HCT116 (cell line): ENCODE results near the gene ADAMTS16. TPM values are rescaled to one million over a fixed set of nuclear protein-coding genes. Genes with fewer than 3 reads are reported as not detected.

Experiments used
- ATAC-seq: fragments of 200-7000 bp; cut with Tn5 transposase; 2 replicates; pipeline ENCODE4 v1.9.1; 2020; ENCODE audit warnings: mild to moderate bottlenecking, moderate library complexity
- BruUV-seq: library from RNA; stranded (reverse); fragments of 400-500 nt; replicated peaks from 2 replicates; lab custom pipeline; 2021; lab: Mats Ljungman, UMichigan
- CTCF ChIA-PET: fragments of 300-600 bp; sonication (Branson Sonifier 250); formaldehyde crosslinking; loops from one replicate; lab custom pipeline; 2021; ENCODE audit warnings: antibody characterized with exemption; lab: Charles Lee
- POLR2A ChIA-PET: fragments of 300-600, 350-600 bp; sonication (Branson Sonifier 250); formaldehyde crosslinking; loops from one replicate; lab custom pipeline; 2021; ENCODE audit warnings: antibody characterized with exemption; lab: Charles Lee
- RAD21 ChIA-PET, 2 experiments: fragments of 300-600 bp; sonication (Branson Sonifier 250); formaldehyde crosslinking; loops; one replicate each; lab custom pipeline; 2023; ENCODE audit warnings: low total read pairs in 2 of 2; ENCODE audit not compliant: uncharacterized antibody in 2 of 2, unreplicated experiment in 2 of 2, low non-redundant PET in 1 of 2; lab: Charles Lee
- DNase-seq: peaks from one replicate; pipeline ENCODE4 v3.0.0-alpha.2; 2010; ENCODE audit warnings: low read depth, low spot score
- H2AFZ ChIP-seq: fragments of 200-600 bp; shearing (Covaris generic), sonication (generic); 2 replicates; pipeline ENCODE4 v1.6.1; 2017; ENCODE audit warnings: low read depth, mixed run types, mixed read lengths, antibody characterized with exemption, low read length; ENCODE audit not compliant: poor library complexity, severe bottlenecking
- H3K27ac ChIP-seq: 2 replicates; pipeline ENCODE4 v1.5.1; 2012; ENCODE audit warnings: low read depth, low read length
- H3K27me3 ChIP-seq: fragments of 200-600 bp; sonication (generic); 2 replicates; pipeline ENCODE4 v1.6.1; 2016; ENCODE audit warnings: mixed run types, low read length, mixed read lengths; ENCODE audit not compliant: insufficient read depth
- H3K36me3 ChIP-seq, 2 experiments: fragments of 200-500 bp in 1 of 2; fragments of 200-600 bp in 1 of 2; sonication (Bioruptor generic) in 1 of 2; sonication (generic) in 1 of 2; 2 replicates each; pipeline versions ENCODE4 v1.5.1 to v1.6.1; 2014 to 2016; ENCODE audit warnings: low read length in 2 of 2, inconsistent platforms in 1 of 2, mixed read lengths in 1 of 2, mixed run types in 1 of 2; ENCODE audit not compliant: insufficient read depth in 2 of 2, control insufficient read depth in 1 of 2
- H3K4me1 ChIP-seq, 2 experiments: fragments of 200-600 bp in 1 of 2; sonication (generic) in 1 of 2; 2 replicates each; pipeline versions ENCODE4 v1.5.1 to v1.6.1; 2012 to 2017; ENCODE audit warnings: low read length in 2 of 2, inconsistent platforms in 1 of 2, mild to moderate bottlenecking in 1 of 2, mixed read lengths in 1 of 2, mixed run types in 1 of 2, moderate library complexity in 1 of 2; ENCODE audit not compliant: insufficient read depth in 2 of 2, control insufficient read depth in 1 of 2
- H3K4me2 ChIP-seq: fragments of 200-600 bp; sonication (generic); 2 replicates; pipeline ENCODE4 v1.6.1; 2017; ENCODE audit warnings: mixed run types, low read length, mixed read lengths
- H3K4me3 ChIP-seq, 2 experiments: fragments of 200-600 bp in 1 of 2; sonication (generic) in 1 of 2; replicated peaks in 1 of 2; 2 replicates each; pipeline ENCODE4 v1.5.1; 2011 to 2016; ENCODE audit warnings: low read length in 2 of 2, control low read depth in 1 of 2, low read depth in 1 of 2, mild to moderate bottlenecking in 1 of 2, mixed read lengths in 1 of 2, mixed run types in 1 of 2
- H3K79me2 ChIP-seq: fragments of 200-600 bp; sonication (generic); 2 replicates; pipeline ENCODE4 v1.6.1; 2017; ENCODE audit warnings: mild to moderate bottlenecking, mixed run types, low read length, moderate library complexity, mixed read lengths; ENCODE audit not compliant: insufficient read depth
- H3K9ac ChIP-seq: fragments of 200-600 bp; sonication (generic); 2 replicates; pipeline ENCODE4 v1.6.1; 2016; ENCODE audit warnings: low read length, mixed read lengths
- H3K9me2 ChIP-seq: fragments of 200-600 bp; sonication (generic), shearing (Covaris generic); 2 replicates; pipeline ENCODE4 v1.6.1; 2017; ENCODE audit warnings: mixed run types, mild to moderate bottlenecking, moderate library complexity; ENCODE audit not compliant: insufficient read depth
- H3K9me3 ChIP-seq, 2 experiments: fragments of 200-500 bp in 1 of 2; fragments of 200-600 bp in 1 of 2; sonication (Bioruptor generic) in 1 of 2; sonication (generic) in 1 of 2; 2 replicates each; pipeline ENCODE4 v1.6.1; 2014 to 2017; ENCODE audit warnings: low read length in 2 of 2, mixed read lengths in 2 of 2, inconsistent platforms in 1 of 2, low read depth in 1 of 2, mild to moderate bottlenecking in 1 of 2, mixed run types in 1 of 2, moderate library complexity in 1 of 2; ENCODE audit not compliant: control insufficient read depth in 1 of 2, insufficient read depth in 1 of 2
- H4K20me1 ChIP-seq: fragments of 200-600 bp; sonication (generic), shearing (Covaris generic); 2 replicates; pipeline ENCODE4 v1.6.1; 2017; ENCODE audit warnings: mixed run types, mild to moderate bottlenecking, moderate library complexity; ENCODE audit not compliant: insufficient read depth
- CBX3 ChIP-seq: IDR thresholded peaks from 2 replicates; pipeline ENCODE4 v1.6.1; 2012; ENCODE audit warnings: low read depth
- CEBPB ChIP-seq: IDR thresholded peaks from 2 replicates; pipeline ENCODE4 v1.6.1; 2012; ENCODE audit warnings: low read depth
- CTCF ChIP-seq, 3 experiments: fragments of 200-600 bp in 1 of 3; sonication (generic) in 1 of 3; IDR thresholded peaks in 2 of 3; conservative IDR thresholded peaks in 1 of 3; 2 replicates each; pipeline ENCODE4 v1.5.1; 2012 to 2017; ENCODE audit warnings: low read depth in 2 of 3, low read length in 2 of 3, antibody characterized with exemption in 1 of 3, borderline replicate concordance in 1 of 3, control low read depth in 1 of 3, mild to moderate bottlenecking in 1 of 3, mixed read lengths in 1 of 3, mixed run types in 1 of 3, moderate library complexity in 1 of 3; ENCODE audit not compliant: insufficient read depth in 1 of 3
- EGR1 ChIP-seq: IDR thresholded peaks from 2 replicates; pipeline ENCODE4 v1.6.1; 2012; ENCODE audit warnings: low read depth
- ELF1 ChIP-seq: IDR thresholded peaks from 2 replicates; pipeline ENCODE4 v1.6.1; 2012; ENCODE audit warnings: low read depth, borderline replicate concordance
- EZH2 ChIP-seq: fragments of 200-600 bp; sonication (generic); IDR thresholded peaks from 2 replicates; pipeline ENCODE4 v1.6.1; 2017; ENCODE audit warnings: antibody characterized with exemption, mixed run types
- POLR2A ChIP-seq: IDR thresholded peaks from 2 replicates; pipeline ENCODE4 v1.7.0; 2011; ENCODE audit warnings: borderline replicate concordance; ENCODE audit not compliant: insufficient read depth, insufficient read length; ENCODE audit errors: extremely low read depth
- RAD21 ChIP-seq: IDR thresholded peaks from 2 replicates; pipeline ENCODE4 v1.6.1; 2012; ENCODE audit warnings: low read depth, mild to moderate bottlenecking
- SP1 ChIP-seq: IDR thresholded peaks from 2 replicates; pipeline ENCODE4 v1.6.1; 2012; ENCODE audit warnings: low read depth
- ZBTB33 ChIP-seq: IDR thresholded peaks from 2 replicates; pipeline ENCODE4 v1.6.1; 2011; ENCODE audit warnings: mild to moderate bottlenecking, low read length, moderate library complexity; ENCODE audit not compliant: insufficient replicate concordance; ENCODE audit errors: extremely low read depth
- intact Hi-C: fragments of 100-400 bp; cut with micrococcal nuclease; formaldehyde crosslinking; loops from 2 replicates; pipeline ENCODE4 v1.10.0; 2022
- total RNA-seq: library from RNA; stranded (reverse); gene quantifications from one replicate; pipeline ENCODE4 v1.2.1, GENCODE V29; 2021; ENCODE audit not compliant: unreplicated experiment

Gene ADAMTS16
- total RNA-seq, 1 experiment from 2014 or later: 2.4 TPM

GRCh38 chr5:5314626-5315025 lies 174.5 kb downstream of the ADAMTS16 start:
- Histone ChIP-seq H3K4me3 (no peak overlapping the region), H3K36me3 (no peaks in the 10 kb centered on the region), H3K27me3 (no peaks in the 10 kb centered on the region), H3K9ac (no peak overlapping the region), H4K20me1 (no peaks in the 10 kb centered on the region), H3K4me2 (no peak overlapping the region), H3K27ac (no peak overlapping the region), H2AFZ (no peak overlapping the region), H3K4me1 (peaks cover 4 to 5% of the 10 kb centered on the region in 2 experiments; a peak in 2 of 4 replicates), H3K9me3 (no peaks in the 10 kb centered on the region), H3K79me2 (no peaks in the 10 kb centered on the region), H3K9me2 (no peaks in the 10 kb centered on the region)
- POLR2A ChIA-PET: no interaction called here
- CTCF ChIA-PET: no interaction called here
- no peak for DNase-seq
- TF ChIP-seq CBX3: no peak
- no peak for TF ChIP-seq EZH2
- no peak for TF ChIP-seq EGR1
- no peak for TF ChIP-seq CTCF (IDR thresholded peaks at IDR 0.05 in 2 of 3, conservative IDR thresholded peaks at IDR 0.05 in 1 of 3; ENCODE audit: borderline replicate concordance in 1 of 3, insufficient read depth in 1 of 3, low read depth in 2 of 3, low read length in 2 of 3)
- no peak for TF ChIP-seq CEBPB
- no peak for TF ChIP-seq ELF1
- no peak for TF ChIP-seq POLR2A
- TF ChIP-seq SP1: no peak
- TF ChIP-seq RAD21: no peak
- TF ChIP-seq ZBTB33: no peak
- intact Hi-C loops: no loop called here
- no peak for ATAC-seq
- RAD21 ChIA-PET: no interaction called here
- BruUV-seq: no TSS peak
